ENCODE measurements around the gene FNDC3B. TPM values are rescaled to one million over a fixed set of nuclear protein-coding genes. Genes with fewer than 3 reads are reported as not detected.

FNDC3B gene
- total and polyA plus RNA-seq, 2 of the 8 experiments (the other 6 are each of a cell fraction or from before 2014, with no cell fraction given), result 14.1 to 44.4 TPM

GRCh38 chr3:172131746-172132145 lies 92.4 kb downstream of the FNDC3B start:
- no peak overlapping the region for H2BK5ac ChIP-seq (ENCODE audit: low read depth, low read length)
- no peak overlapping the region for H2AK5ac ChIP-seq (ENCODE audit: low read depth, low read length)
- no peaks in the 10 kb centered on the region for H3K23me2 ChIP-seq (ENCODE audit: low read depth, low read length)
- H3K4me3 ChIP-seq (ENCODE audit: extremely low read depth in 1 of 4, insufficient read depth in 2 of 4, low read depth in 3 of 4, low read length in 4 of 4), result no peak overlapping the region
- no peaks in the 10 kb centered on the region for H3K9me3 ChIP-seq (ENCODE audit: insufficient read depth in 2 of 2, low read depth in 1 of 2, low read length in 1 of 2)
- no peak overlapping the region for H4K91ac ChIP-seq (replicated peaks; ENCODE audit: insufficient read length, low read length)
- H3K27ac ChIP-seq (ENCODE audit: low read depth, low read length), result no peak overlapping the region
- WGBS, 2 experiments (ENCODE audit: extremely low coverage in 1 of 2, insufficient coverage in 1 of 2, insufficient read length in 1 of 2, insufficient replicate concordance in 2 of 2, low coverage in 1 of 2, low lambda C conversion rate in 2 of 2, missing lambda C conversion rate in 1 of 2), result 77 to 100% methylated on average over 1 of the region's 1 CpG
- no peak overlapping the region for H3K18ac ChIP-seq (ENCODE audit: extremely low read depth, low read length)
- no peak overlapping the region for H3K4me2 ChIP-seq (ENCODE audit: insufficient read depth in 1 of 2, low read depth in 2 of 2, low read length in 2 of 2)
- ChIA-PET POLR2A (ENCODE audit: partially characterized antibody) (no interaction called here), CTCF (ENCODE audit: partially characterized antibody) (interaction anchor here (0.6 to 1.2 kb wide), 3 partner anchors 9 to 320 kb away, joined by 3 to 4 read pairs (median 3); no protein-coding TSS in a partner anchor)
- H3K79me2 ChIP-seq (ENCODE audit: control insufficient read depth in 1 of 2, insufficient read depth in 2 of 2, low read length in 2 of 2), result peaks cover 0 to 49% of the 10 kb centered on the region in 2 experiments
- no peak overlapping the region for H3K23ac ChIP-seq (ENCODE audit: insufficient read length)
- peaks cover 3 to 10% (median 6%) of the 10 kb centered on the region in 4 experiments; a peak in 6 of 7 replicates for H3K4me1 ChIP-seq (replicated peaks in 1 of 4; ENCODE audit: control insufficient read depth in 3 of 4, insufficient read depth in 4 of 4, low read length in 3 of 4)
- H3K4ac ChIP-seq (replicated peaks; ENCODE audit: insufficient read length, low read depth, low read length), result no peak overlapping the region
- DNase-seq (ENCODE audit: low read depth in 1 of 2, low spot score in 2 of 2) (no peak), FAIRE-seq (no peak)
- H2BK12ac ChIP-seq (ENCODE audit: low read depth, low read length), result no peak overlapping the region
- no peak overlapping the region for H4K8ac ChIP-seq (ENCODE audit: extremely low read depth, insufficient read depth, low read length)
- H2AFZ ChIP-seq (ENCODE audit: low read length), result no peak overlapping the region
- H4K20me1 ChIP-seq (replicated peaks in 1 of 2; ENCODE audit: control insufficient read depth in 1 of 2, insufficient read depth in 2 of 2, low read length in 2 of 2), result no peaks in the 10 kb centered on the region
- H2BK120ac ChIP-seq (replicated peaks; ENCODE audit: low read depth, low read length), result no peak overlapping the region
- H3K79me1 ChIP-seq (ENCODE audit: low read depth, low read length), result peaks cover 5% of the 10 kb centered on the region; the same call in 1 of the 2 replicates
- H2BK20ac ChIP-seq (ENCODE audit: low read length), result no peak overlapping the region
- no peaks in the 10 kb centered on the region for H3K27me3 ChIP-seq (replicated peaks in 1 of 4; ENCODE audit: control insufficient read depth in 3 of 4, extremely low read depth in 1 of 4, insufficient read depth in 3 of 4, low read length in 3 of 4)
- H3K36me3 ChIP-seq (ENCODE audit: control insufficient read depth in 2 of 4, insufficient read depth in 4 of 4, low read length in 3 of 4), result peaks cover 0 to 3% (median 1%) of the 10 kb centered on the region in 4 experiments; a peak in 3 of 8 replicates
- H3K9ac ChIP-seq (replicated peaks in 1 of 4; ENCODE audit: extremely low read depth in 1 of 4, low read depth in 3 of 4, low read length in 3 of 4), result no peak overlapping the region
- H2BK15ac ChIP-seq (ENCODE audit: low read length), result no peak overlapping the region
- no peak overlapping the region for H4K5ac ChIP-seq (ENCODE audit: insufficient read length, low read depth, low read length)
- TF ChIP-seq POLR2A (IDR thresholded peaks at IDR 0.05; ENCODE audit: control extremely low read depth in 1 of 2, low read depth in 2 of 2, low read length in 2 of 2) (no peak), TCF12 (IDR thresholded peaks at IDR 0.05; ENCODE audit: low read depth, low read length) (no peak), EP300 (IDR thresholded peaks at IDR 0.05; ENCODE audit: borderline replicate concordance in 1 of 2, low read depth in 2 of 2, low read length in 2 of 2) (no peak), CBX5 (IDR thresholded peaks at IDR 0.05; ENCODE audit: low read depth, low read length) (no peak), TAF1 (IDR thresholded peaks at IDR 0.05; ENCODE audit: low read depth, low read length) (no peak), TAF7 (optimal IDR thresholded peaks at IDR 0.05; ENCODE audit: borderline replicate concordance, low read depth, low read length) (no peak), SP1 (IDR thresholded peaks at IDR 0.05; ENCODE audit: low read depth, low read length) (no peak), CTBP2 (IDR thresholded peaks at IDR 0.05; ENCODE audit: borderline replicate concordance, insufficient read depth, insufficient read length, low read length) (no peak), GTF2F1 (IDR thresholded peaks at IDR 0.05; ENCODE audit: borderline replicate concordance, low read depth, low read length) (no peak)
- H3K14ac ChIP-seq (ENCODE audit: insufficient read length), result no peak overlapping the region
- no peak overlapping the region for H3K56ac ChIP-seq (replicated peaks; ENCODE audit: insufficient read length, low read depth, low read length)
